HepG2 (cell line): ENCODE data around the gene C14orf119. TPM values are rescaled to one million over a fixed set of nuclear protein-coding genes. Genes with fewer than 3 reads are reported as not detected.

Experiments used
- DR1 ChIP-seq: sonication (generic); formaldehyde crosslinking; IDR thresholded peaks from 2 replicates; pipeline ENCODE4 v1.8.0; 2021; ENCODE audit warnings: mild to moderate bottlenecking, missing genetic modification reagents, inconsistent platforms
- ELF3 ChIP-seq: IDR thresholded peaks from 2 replicates; pipeline ENCODE4 v1.6.1; 2016; ENCODE audit warnings: missing genetic modification reagents, missing compliant biosample characterization
- FOSL2 ChIP-seq: sonication (generic); formaldehyde crosslinking; IDR thresholded peaks from 2 replicates; pipeline ENCODE4 v1.4.0; 2020; ENCODE audit warnings: missing genetic modification reagents
- GPN1 ChIP-seq: sonication (generic); formaldehyde crosslinking; IDR thresholded peaks from 2 replicates; pipeline ENCODE4 v1.5.1; 2020; ENCODE audit warnings: missing genetic modification reagents, borderline replicate concordance
- HIC2 ChIP-seq: sonication (generic); formaldehyde crosslinking; IDR thresholded peaks from 2 replicates; pipeline ENCODE4 v1.9.0; 2022; ENCODE audit warnings: low read depth, missing genetic modification reagents
- HNRNPLL ChIP-seq: fragments of 200-400 bp; formaldehyde crosslinking; IDR thresholded peaks from 2 replicates; pipeline ENCODE4 v1.6.1; 2017; ENCODE audit warnings: mild to moderate bottlenecking, low read depth, low read length; ENCODE audit not compliant: poor library complexity, severe bottlenecking
- IRX3 ChIP-seq: sonication (generic); formaldehyde crosslinking; IDR thresholded peaks from 2 replicates; pipeline ENCODE4 v1.8.1; 2023; ENCODE audit warnings: mild to moderate bottlenecking, low read depth, missing genetic modification reagents, borderline replicate concordance
- KDM2A ChIP-seq: sonication (generic); formaldehyde crosslinking; IDR thresholded peaks from 2 replicates; pipeline ENCODE4 v1.4.0; 2020; ENCODE audit warnings: low read depth, missing genetic modification reagents, borderline replicate concordance
- NFYB ChIP-seq: sonication (generic); formaldehyde crosslinking; IDR thresholded peaks from 2 replicates; pipeline ENCODE4 v1.4.0; 2020; ENCODE audit warnings: missing genetic modification reagents
- RFXAP ChIP-seq: sonication (generic); formaldehyde crosslinking; IDR thresholded peaks from 2 replicates; pipeline ENCODE4 v1.4.0; 2020; ENCODE audit warnings: missing genetic modification reagents, borderline replicate concordance
- TP53 ChIP-seq: sonication (generic); formaldehyde crosslinking; conservative IDR thresholded peaks from 2 replicates; pipeline ENCODE4 v1.4.0; 2020; ENCODE audit warnings: missing genetic modification reagents
- ZNF335 ChIP-seq: sonication (generic); formaldehyde crosslinking; IDR thresholded peaks from 2 replicates; pipeline ENCODE4 v1.4.0; 2020; ENCODE audit warnings: missing genetic modification reagents
- ZNF775 ChIP-seq: sonication (generic); formaldehyde crosslinking; IDR thresholded peaks from 2 replicates; pipeline ENCODE4 v1.4.0; 2020; ENCODE audit warnings: missing genetic modification reagents, mild to moderate bottlenecking, moderate library complexity, borderline replicate concordance
- ZSCAN21 ChIP-seq: sonication (generic); formaldehyde crosslinking; IDR thresholded peaks from 2 replicates; pipeline ENCODE4 v1.8.0; 2022; ENCODE audit warnings: mild to moderate bottlenecking, missing genetic modification reagents, moderate library complexity, borderline replicate concordance
- polyA plus RNA-seq, 8 experiments: library from polyadenylated mRNA; depleted of rRNA in 3 of 8; stranded (reverse) in 7 of 8; unstranded in 1 of 8; fragments of >200 nt; fragmentation: Illumina TruSeq in 4 of 8; extraction: Trizol in 4 of 8; gene quantifications; 2 replicates each; pipeline versions ENCODE4 v1.2.1 to v1.2.3, GENCODE V29; 2011 to 2016; ENCODE audit warnings: low read depth in 4 of 8, missing spikeins in 1 of 8, mixed read lengths in 1 of 8; ENCODE audit not compliant: insufficient read depth in 1 of 8
- total RNA-seq, 5 experiments: library from RNA; depleted of rRNA; stranded (reverse); fragments of >200 nt; fragmentation: Illumina TruSeq; extraction: Trizol; gene quantifications; 2 replicates each; pipeline ENCODE4 v1.2.3, GENCODE V29; 2016; ENCODE audit warnings: low read depth in 1 of 5
- TF ChIP-seq, protein P1 (sequence below): sonication (generic); formaldehyde crosslinking; IDR thresholded peaks from 2 replicates; pipeline ENCODE4 v1.5.0; 2020; ENCODE audit warnings: mild to moderate bottlenecking, missing genetic modification reagents, borderline replicate concordance
- TF ChIP-seq, protein P2 (sequence below): sonication (generic); formaldehyde crosslinking; conservative IDR thresholded peaks from 2 replicates; pipeline ENCODE4 v1.4.0; 2020; ENCODE audit warnings: missing genetic modification reagents

Gene C14orf119
- total and polyA plus RNA-seq, 2 of the 13 experiments (the other 11 are each of a cell fraction or from before 2014, with no cell fraction given), result 117 to 206 TPM

DNA sequence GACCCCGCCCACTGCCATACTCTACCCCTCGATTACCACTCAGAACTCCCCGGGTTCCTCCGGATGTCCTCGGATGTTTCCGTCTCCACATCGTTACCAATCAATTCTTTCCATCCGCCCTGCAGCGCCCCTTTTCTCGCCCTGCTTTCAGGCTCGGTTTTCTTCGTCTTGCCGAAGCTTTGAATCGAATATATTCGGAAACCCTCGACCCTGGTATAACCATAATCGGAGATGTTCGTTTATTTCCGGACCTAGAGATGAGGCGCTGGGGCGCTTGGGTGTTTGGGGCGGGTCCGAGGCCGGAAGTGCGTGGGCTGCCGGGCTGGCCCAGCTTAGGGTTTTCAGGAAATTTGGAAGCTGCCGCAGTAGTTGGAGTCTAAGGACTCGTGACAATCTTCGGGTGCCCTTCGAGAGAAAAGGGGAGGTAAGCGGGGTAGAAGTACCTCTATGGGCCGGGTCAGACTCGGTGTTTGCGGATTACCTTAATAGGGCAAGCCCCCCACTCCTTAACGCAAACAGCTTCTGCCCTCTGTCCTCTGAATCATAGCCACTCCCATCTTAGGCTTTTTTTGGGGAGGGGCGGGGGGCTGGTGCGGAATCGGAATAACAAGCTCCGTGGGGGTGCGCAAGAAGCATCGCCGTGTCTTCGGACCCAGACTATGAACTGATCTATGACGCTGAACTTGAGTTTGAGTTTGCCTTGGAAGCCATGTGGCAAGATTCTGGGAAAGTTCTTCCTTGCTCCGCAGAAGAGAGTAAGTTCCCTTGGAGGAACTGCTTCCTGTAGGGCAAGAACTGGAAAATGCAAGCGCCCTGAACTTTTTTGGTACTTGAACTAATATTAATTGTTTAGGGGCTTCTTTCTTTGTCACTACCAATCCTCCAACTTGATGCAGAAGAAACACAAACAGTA, at the start of gene C14orf119 (continued):
- TF ChIP-seq, protein P1, sequence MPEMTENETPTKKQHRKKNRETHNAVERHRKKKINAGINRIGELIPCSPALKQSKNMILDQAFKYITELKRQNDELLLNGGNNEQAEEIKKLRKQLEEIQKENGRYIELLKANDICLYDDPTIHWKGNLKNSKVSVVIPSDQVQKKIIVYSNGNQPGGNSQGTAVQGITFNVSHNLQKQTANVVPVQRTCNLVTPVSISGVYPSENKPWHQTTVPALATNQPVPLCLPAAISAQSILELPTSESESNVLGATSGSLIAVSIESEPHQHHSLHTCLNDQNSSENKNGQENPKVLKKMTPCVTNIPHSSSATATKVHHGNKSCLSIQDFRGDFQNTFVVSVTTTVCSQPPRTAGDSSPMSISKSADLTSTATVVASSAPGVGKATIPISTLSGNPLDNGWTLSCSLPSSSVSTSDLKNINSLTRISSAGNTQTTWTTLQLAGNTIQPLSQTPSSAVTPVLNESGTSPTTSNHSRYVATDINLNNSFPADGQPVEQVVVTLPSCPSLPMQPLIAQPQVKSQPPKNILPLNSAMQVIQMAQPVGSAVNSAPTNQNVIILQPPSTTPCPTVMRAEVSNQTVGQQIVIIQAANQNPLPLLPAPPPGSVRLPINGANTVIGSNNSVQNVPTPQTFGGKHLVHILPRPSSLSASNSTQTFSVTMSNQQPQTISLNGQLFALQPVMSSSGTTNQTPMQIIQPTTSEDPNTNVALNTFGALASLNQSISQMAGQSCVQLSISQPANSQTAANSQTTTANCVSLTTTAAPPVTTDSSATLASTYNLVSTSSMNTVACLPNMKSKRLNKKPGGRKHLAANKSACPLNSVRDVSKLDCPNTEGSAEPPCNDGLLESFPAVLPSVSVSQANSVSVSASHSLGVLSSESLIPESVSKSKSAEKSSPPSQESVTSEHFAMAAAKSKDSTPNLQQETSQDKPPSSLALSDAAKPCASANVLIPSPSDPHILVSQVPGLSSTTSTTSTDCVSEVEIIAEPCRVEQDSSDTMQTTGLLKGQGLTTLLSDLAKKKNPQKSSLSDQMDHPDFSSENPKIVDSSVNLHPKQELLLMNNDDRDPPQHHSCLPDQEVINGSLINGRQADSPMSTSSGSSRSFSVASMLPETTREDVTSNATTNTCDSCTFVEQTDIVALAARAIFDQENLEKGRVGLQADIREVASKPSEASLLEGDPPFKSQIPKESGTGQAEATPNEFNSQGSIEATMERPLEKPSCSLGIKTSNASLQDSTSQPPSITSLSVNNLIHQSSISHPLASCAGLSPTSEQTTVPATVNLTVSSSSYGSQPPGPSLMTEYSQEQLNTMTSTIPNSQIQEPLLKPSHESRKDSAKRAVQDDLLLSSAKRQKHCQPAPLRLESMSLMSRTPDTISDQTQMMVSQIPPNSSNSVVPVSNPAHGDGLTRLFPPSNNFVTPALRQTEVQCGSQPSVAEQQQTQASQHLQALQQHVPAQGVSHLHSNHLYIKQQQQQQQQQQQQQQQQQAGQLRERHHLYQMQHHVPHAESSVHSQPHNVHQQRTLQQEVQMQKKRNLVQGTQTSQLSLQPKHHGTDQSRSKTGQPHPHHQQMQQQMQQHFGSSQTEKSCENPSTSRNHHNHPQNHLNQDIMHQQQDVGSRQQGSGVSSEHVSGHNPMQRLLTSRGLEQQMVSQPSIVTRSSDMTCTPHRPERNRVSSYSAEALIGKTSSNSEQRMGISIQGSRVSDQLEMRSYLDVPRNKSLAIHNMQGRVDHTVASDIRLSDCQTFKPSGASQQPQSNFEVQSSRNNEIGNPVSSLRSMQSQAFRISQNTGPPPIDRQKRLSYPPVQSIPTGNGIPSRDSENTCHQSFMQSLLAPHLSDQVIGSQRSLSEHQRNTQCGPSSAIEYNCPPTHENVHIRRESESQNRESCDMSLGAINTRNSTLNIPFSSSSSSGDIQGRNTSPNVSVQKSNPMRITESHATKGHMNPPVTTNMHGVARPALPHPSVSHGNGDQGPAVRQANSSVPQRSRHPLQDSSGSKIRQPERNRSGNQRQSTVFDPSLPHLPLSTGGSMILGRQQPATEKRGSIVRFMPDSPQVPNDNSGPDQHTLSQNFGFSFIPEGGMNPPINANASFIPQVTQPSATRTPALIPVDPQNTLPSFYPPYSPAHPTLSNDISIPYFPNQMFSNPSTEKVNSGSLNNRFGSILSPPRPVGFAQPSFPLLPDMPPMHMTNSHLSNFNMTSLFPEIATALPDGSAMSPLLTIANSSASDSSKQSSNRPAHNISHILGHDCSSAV (CRISPR knock-in tag), result no peak; the same call in 1 of the 2 replicates
- TF ChIP-seq ZSCAN21 (CRISPR knock-in tag) (peak; percentile 53; the same call in 1 of the 2 replicates), DR1 (CRISPR knock-in tag) (no peak; the same call in 1 of the 2 replicates), RFXAP (CRISPR knock-in tag) (no peak), ZNF335 (0 out of 2 replicates have a peak, but pooled peaks have one; percentile 66), HIC2 (CRISPR knock-in tag) (no peak), HNRNPLL (peak; percentile 18), ELF3 (no peak; the same call in 1 of the 2 replicates), GPN1 (CRISPR knock-in tag) (no peak; the same call in 1 of the 2 replicates), KDM2A (CRISPR knock-in tag) (peak; percentile 32; the same call in 1 of the 2 replicates), NFYB (peak; percentile 80), TP53 (CRISPR knock-in tag) (0 out of 2 replicates have a peak, but pooled peaks have one; percentile 28), IRX3 (CRISPR knock-in tag) (no peak), FOSL2 (peak; percentile 85), ZNF775 (CRISPR knock-in tag) (peak; percentile 19)
- TF ChIP-seq, protein P2, sequence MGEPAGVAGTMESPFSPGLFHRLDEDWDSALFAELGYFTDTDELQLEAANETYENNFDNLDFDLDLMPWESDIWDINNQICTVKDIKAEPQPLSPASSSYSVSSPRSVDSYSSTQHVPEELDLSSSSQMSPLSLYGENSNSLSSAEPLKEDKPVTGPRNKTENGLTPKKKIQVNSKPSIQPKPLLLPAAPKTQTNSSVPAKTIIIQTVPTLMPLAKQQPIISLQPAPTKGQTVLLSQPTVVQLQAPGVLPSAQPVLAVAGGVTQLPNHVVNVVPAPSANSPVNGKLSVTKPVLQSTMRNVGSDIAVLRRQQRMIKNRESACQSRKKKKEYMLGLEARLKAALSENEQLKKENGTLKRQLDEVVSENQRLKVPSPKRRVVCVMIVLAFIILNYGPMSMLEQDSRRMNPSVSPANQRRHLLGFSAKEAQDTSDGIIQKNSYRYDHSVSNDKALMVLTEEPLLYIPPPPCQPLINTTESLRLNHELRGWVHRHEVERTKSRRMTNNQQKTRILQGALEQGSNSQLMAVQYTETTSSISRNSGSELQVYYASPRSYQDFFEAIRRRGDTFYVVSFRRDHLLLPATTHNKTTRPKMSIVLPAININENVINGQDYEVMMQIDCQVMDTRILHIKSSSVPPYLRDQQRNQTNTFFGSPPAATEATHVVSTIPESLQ (CRISPR knock-in tag), result peak; percentile 47; the same call in 1 of the 2 replicates
